Transverse colon (tissue), 4 donors: ENCODE results near the gene SIDT2.

Experiments
- CTCF ChIP-seq, 5 experiments: fragments of 200-600 bp in 3 of 5; fragments of 450-650 bp in 2 of 5; sonication (generic) in 3 of 5; IDR thresholded peaks; 1 replicate in 2 of 5; 2 replicates in 3 of 5; pipeline ENCODE4 v1.5.1; 2016 to 2017; ENCODE audit warnings: antibody characterized with exemption in 5 of 5, inconsistent platforms in 3 of 5, mild to moderate bottlenecking in 2 of 5, moderate library complexity in 1 of 5
- EP300 ChIP-seq: sonication (generic); formaldehyde crosslinking; IDR thresholded peaks from one replicate; pipeline ENCODE4 v1.6.1; 2017; ENCODE audit warnings: antibody characterized with exemption, low read depth
- POLR2AphosphoS5 ChIP-seq, 3 donors: sonication (generic); formaldehyde crosslinking; IDR thresholded peaks; one replicate each; pipeline ENCODE4 v1.6.1; 2016; ENCODE audit warnings: antibody characterized with exemption in 3 of 3

GRCh38 chr11:117130879-117131278 is 47.7 kb upstream of the SIDT2 start:
- TF ChIP-seq CTCF (IDR thresholded peaks at IDR 0.05) (no peak), POLR2AphosphoS5 (IDR thresholded peaks at IDR 0.05) (no peak), EP300 (no peak)
